Right atrium auricular region (tissue), 2 donors: ENCODE results near the gene FKTN. TPM values are rescaled to one million over a fixed set of nuclear protein-coding genes. Genes with fewer than 3 reads are reported as not detected.

Source experiments
- DNase-seq: peaks from one replicate; pipeline ENCODE4 v3.0.0-alpha.2; 2019; ENCODE audit warnings: low spot score
- H3K27ac ChIP-seq, 2 donors: fragments of 200-600 bp; sonication (generic); 1 replicate in 1 of 2; 2 replicates in 1 of 2; pipeline ENCODE4 v1.5.1; 2016 to 2019
- H3K27me3 ChIP-seq, 2 donors: fragments of 200-600 bp; sonication (generic); one replicate each; pipeline versions ENCODE4 v1.5.1 to v1.6.0; 2017 to 2019
- H3K36me3 ChIP-seq: fragments of 200-600 bp; sonication (generic); one replicate; pipeline ENCODE4 v1.5.1; 2016
- H3K4me1 ChIP-seq, 2 donors: fragments of 200-600 bp; sonication (generic); one replicate each; pipeline versions ENCODE4 v1.5.1 to v1.6.0; 2017 to 2019
- H3K4me3 ChIP-seq, 2 donors: fragments of 200-600 bp; sonication (generic); 1 replicate in 1 of 2; 2 replicates in 1 of 2; pipeline ENCODE4 v1.5.1; 2017 to 2019; ENCODE audit warnings: mild to moderate bottlenecking in 1 of 2, moderate library complexity in 1 of 2
- H3K9me3 ChIP-seq, 2 donors: fragments of 200-600 bp; sonication (generic); one replicate each; pipeline ENCODE4 v1.5.1; 2019
- CTCF ChIP-seq, 2 donors: fragments of 200-600 bp; sonication (generic); IDR thresholded peaks; one replicate each; pipeline ENCODE4 v1.5.1; 2019; ENCODE audit warnings: antibody characterized with exemption in 2 of 2
- total RNA-seq, 2 donors: library from RNA; depleted of rRNA; stranded (reverse); fragments of >200 nt; gene quantifications; one replicate each; pipeline ENCODE4 v1.1.0, GENCODE V29; 2016

The FKTN gene
- total RNA-seq, 2 donors from 2014 or later = 4.9 to 6.9 TPM

GRCh38 chr9:105633411-105633810 is 75.5 kb downstream of the FKTN start:
- H3K4me3 ChIP-seq = no peak overlapping the region
- no peaks in the 10 kb centered on the region for H3K9me3 ChIP-seq
- H3K36me3 ChIP-seq = peaks cover 2% of the 10 kb centered on the region
- no peak overlapping the region for H3K27ac ChIP-seq
- H3K4me1 ChIP-seq = no peaks in the 10 kb centered on the region
- DNase-seq = no peak
- no peak for TF ChIP-seq CTCF (IDR thresholded peaks at IDR 0.05)
- H3K27me3 ChIP-seq = no peaks in the 10 kb centered on the region

- TF ChIP-seq CTCF (IDR thresholded peaks at IDR 0.05) = no peak
- peaks cover 0 to 3% of the 10 kb centered on the region in 2 donors for H3K9me3 ChIP-seq
- DNase-seq = no peak
- H3K27ac ChIP-seq = no peak overlapping the region
- H3K4me3 ChIP-seq = no peak overlapping the region
- no peaks in the 10 kb centered on the region for H3K4me1 ChIP-seq
- no peaks in the 10 kb centered on the region for H3K27me3 ChIP-seq
- peaks cover 7% of the 10 kb centered on the region for H3K36me3 ChIP-seq
Observed at GRCh38 chr9:105636331-105636730, 78.4 kb downstream of the FKTN start.

- no peak for DNase-seq
- no peak overlapping the region for H3K27ac ChIP-seq
- H3K4me3 ChIP-seq = no peak overlapping the region
- peaks cover 0 to 18% of the 10 kb centered on the region in 2 donors for H3K9me3 ChIP-seq
- no peaks in the 10 kb centered on the region for H3K27me3 ChIP-seq
- H3K36me3 ChIP-seq = peaks cover 7% of the 10 kb centered on the region
- no peaks in the 10 kb centered on the region for H3K4me1 ChIP-seq
- TF ChIP-seq CTCF (IDR thresholded peaks at IDR 0.05) = peak in 1 of 2 donors; percentile 58
Observed at GRCh38 chr9:105637787-105638395, 80.0 kb downstream of the FKTN start.

- Histone ChIP-seq H3K4me1 (no peaks in the 10 kb centered on the region), H3K4me3 (no peak overlapping the region), H3K36me3 (peaks cover 7% of the 10 kb centered on the region), H3K9me3 (peaks cover 0 to 18% of the 10 kb centered on the region in 2 donors), H3K27ac (no peak overlapping the region), H3K27me3 (no peaks in the 10 kb centered on the region)
- TF ChIP-seq CTCF (IDR thresholded peaks at IDR 0.05) = no peak
- DNase-seq = no peak
Observed at GRCh38 chr9:105639936-105640335, 82.0 kb downstream of the FKTN start.

- TF ChIP-seq CTCF (IDR thresholded peaks at IDR 0.05) = no peak
- no peaks in the 10 kb centered on the region for H3K27me3 ChIP-seq
Observed at GRCh38 chr9:105643795-105644194, 85.9 kb downstream of the FKTN start.

More at GRCh38 chr9:105643795-105644194, 85.9 kb downstream of the FKTN start:
- no peak for DNase-seq
- Histone ChIP-seq H3K4me1 (no peaks in the 10 kb centered on the region), H3K9me3 (peaks cover 0 to 18% of the 10 kb centered on the region in 2 donors), H3K36me3 (peaks cover 1% of the 10 kb centered on the region), H3K27ac (no peak overlapping the region), H3K4me3 (no peak overlapping the region)
